Large intestine (tissue), 3 donors: ENCODE measurements around the gene FLT1. TPM values are rescaled to one million over a fixed set of nuclear protein-coding genes. Genes with fewer than 3 reads are reported as not detected.

Source experiments
- DNase-seq, 2 donors: peaks; one replicate each; pipeline versions ENCODE4 v3.0.0 to v3.0.0-alpha.2; 2013
- H3K27ac ChIP-seq: one replicate; pipeline ENCODE4 v1.5.1; 2013; ENCODE audit warnings: low read length
- H3K27me3 ChIP-seq: 2 replicates; pipeline ENCODE4 v1.6.1; 2013; ENCODE audit warnings: low read length; ENCODE audit not compliant: control insufficient read depth, insufficient read depth
- H3K36me3 ChIP-seq: 2 replicates; pipeline ENCODE4 v1.6.1; 2013; ENCODE audit warnings: low read length; ENCODE audit not compliant: control insufficient read depth, insufficient read depth
- H3K4me1 ChIP-seq: one replicate; pipeline ENCODE4 v1.6.1; 2013; ENCODE audit warnings: low read length; ENCODE audit not compliant: control insufficient read depth, insufficient read depth
- H3K4me3 ChIP-seq: one replicate; pipeline ENCODE4 v1.5.1; 2013; ENCODE audit warnings: low read length
- H3K9me3 ChIP-seq: one replicate; pipeline ENCODE4 v1.6.1; 2013; ENCODE audit warnings: mild to moderate bottlenecking, low read depth, low read length, moderate library complexity; ENCODE audit not compliant: control insufficient read depth
- WGBS: methylation state at CpG from one replicate; pipeline ENCODE4 v1.1.5; 2013; ENCODE audit warnings: low lambda C conversion rate; ENCODE audit not compliant: insufficient coverage; 5-methylcytosine and 5-hydroxymethylcytosine counted together
- polyA plus RNA-seq: library from polyadenylated mRNA; unstranded; fragments of 120-200 nt; gene quantifications from one replicate; pipeline ENCODE4 v1.2.1, GENCODE V29; 2013

FLT1 gene
- polyA plus RNA-seq, 1 donor = 6.9 TPM

- 35% methylated on average over 3 of the region's 3 CpGs for WGBS
- no peak for DNase-seq
- H3K4me3 ChIP-seq = no peak overlapping the region
- no peaks in the 10 kb centered on the region for H3K27me3 ChIP-seq
- H3K27ac ChIP-seq = no peak overlapping the region
- no peaks in the 10 kb centered on the region for H3K4me1 ChIP-seq
- H3K9me3 ChIP-seq = no peaks in the 10 kb centered on the region
- H3K36me3 ChIP-seq = no peaks in the 10 kb centered on the region
Measured at GRCh38 chr13:28463481-28463880, 31.4 kb downstream of the FLT1 start.

DNA sequence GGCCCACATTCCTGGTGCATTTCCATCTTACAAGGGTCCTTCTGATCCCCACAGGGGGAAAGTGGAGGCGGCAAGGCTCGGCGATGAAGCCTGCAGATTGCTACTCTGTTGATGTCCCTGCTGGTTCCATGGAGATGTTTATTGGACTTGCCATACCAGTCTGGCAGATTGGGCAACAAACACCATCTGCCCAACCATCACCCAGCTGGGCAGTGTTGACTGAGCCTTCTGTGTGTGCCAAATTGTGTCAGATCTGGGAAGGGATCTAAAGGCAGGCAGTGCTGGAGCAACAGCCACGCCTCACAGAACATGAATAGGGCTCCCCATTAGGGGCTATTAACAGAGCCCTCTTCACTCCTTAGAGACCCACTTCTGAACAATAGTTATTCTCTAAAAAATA is 35.0 kb downstream of the FLT1 start:
- no CpG with 5 or more reads among the region's 4 CpGs for WGBS
- no peaks in the 10 kb centered on the region for H3K9me3 ChIP-seq

GRCh38 chr13:28458608-28459007 is 36.3 kb downstream of the FLT1 start:
- Histone ChIP-seq H3K4me1 (no peaks in the 10 kb centered on the region), H3K36me3 (no peaks in the 10 kb centered on the region), H3K27ac (no peak overlapping the region), H3K4me3 (no peak overlapping the region), H3K27me3 (peaks cover 2% of the 10 kb centered on the region), H3K9me3 (no peaks in the 10 kb centered on the region)
- no CpG with 5 or more reads among the region's 2 CpGs for WGBS
- DNase-seq = no peak

More for the DNA sequence above, 35.0 kb downstream of the FLT1 start:
- Histone ChIP-seq H3K4me3 (no peak overlapping the region), H3K27ac (no peak overlapping the region), H3K27me3 (no peaks in the 10 kb centered on the region), H3K4me1 (no peaks in the 10 kb centered on the region), H3K36me3 (no peaks in the 10 kb centered on the region)
- DNase-seq = no peak

DNA sequence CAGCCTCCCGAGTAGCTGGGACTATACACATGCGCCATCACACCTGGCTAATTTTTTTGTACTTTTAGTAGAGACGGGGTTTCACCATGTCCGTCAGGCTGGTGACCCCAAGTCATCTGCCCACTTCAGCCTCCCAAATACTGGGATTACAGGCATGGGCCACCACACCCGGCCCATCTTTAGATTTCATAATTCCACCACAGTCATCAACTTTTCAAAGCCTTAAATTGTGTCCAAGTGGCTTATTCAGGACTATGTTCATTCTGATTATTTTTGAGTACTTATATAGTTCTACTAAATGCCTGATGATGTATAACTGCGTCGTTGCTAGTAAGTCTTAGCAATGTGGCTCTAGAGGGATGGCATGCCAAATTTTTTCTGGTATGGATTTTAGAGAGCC is 36.9 kb downstream of the FLT1 start:
- no CpG with 5 or more reads among the region's 7 CpGs for WGBS

GRCh38 chr13:28457521-28457920 is 37.4 kb downstream of the FLT1 start:
- H3K27me3 ChIP-seq = peaks cover 2% of the 10 kb centered on the region
- H3K27ac ChIP-seq = no peak overlapping the region
- H3K9me3 ChIP-seq = no peaks in the 10 kb centered on the region
- no peak for DNase-seq
- no peak overlapping the region for H3K4me3 ChIP-seq
- no peaks in the 10 kb centered on the region for H3K36me3 ChIP-seq
- no peaks in the 10 kb centered on the region for H3K4me1 ChIP-seq

More for the DNA sequence above, 36.9 kb downstream of the FLT1 start:
- no peak overlapping the region for H3K4me3 ChIP-seq
- H3K27me3 ChIP-seq = peaks cover 2% of the 10 kb centered on the region
- no peaks in the 10 kb centered on the region for H3K9me3 ChIP-seq
- no peak overlapping the region for H3K27ac ChIP-seq
- no peaks in the 10 kb centered on the region for H3K4me1 ChIP-seq
- no peak for DNase-seq
- no peaks in the 10 kb centered on the region for H3K36me3 ChIP-seq

DNA sequence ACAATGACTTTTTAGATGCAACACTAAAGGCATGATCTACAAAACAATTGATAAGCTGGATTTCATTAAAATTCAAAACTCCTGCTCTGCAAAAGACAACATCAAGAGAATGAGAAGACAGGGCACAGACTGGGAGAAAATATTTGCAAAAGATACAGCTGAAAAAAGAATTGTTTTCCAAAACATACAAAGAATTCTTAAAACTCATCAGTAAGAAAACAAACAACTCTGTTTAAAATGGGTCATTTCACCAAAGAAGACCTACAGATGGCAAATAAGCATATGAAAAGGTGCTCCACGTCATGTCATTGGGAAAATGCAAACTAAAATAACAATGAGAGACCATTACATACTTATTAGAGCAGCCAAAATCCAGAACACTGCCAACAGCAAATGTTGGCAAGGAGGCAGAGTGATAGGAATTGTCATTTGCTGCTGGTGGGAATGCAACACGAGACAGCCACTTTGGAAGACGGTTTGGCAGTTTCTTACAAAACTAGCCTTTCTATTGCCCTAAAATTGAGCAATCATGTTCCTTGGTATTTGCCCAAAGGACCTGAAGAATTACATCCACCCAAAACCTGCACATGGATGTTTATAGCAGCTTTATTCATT is 39.2 kb downstream of the FLT1 start:
- no CpG with 5 or more reads among the region's 3 CpGs for WGBS
- Histone ChIP-seq H3K4me1 (no peaks in the 10 kb centered on the region), H3K4me3 (no peak overlapping the region), H3K9me3 (no peaks in the 10 kb centered on the region), H3K27me3 (peaks cover 4% of the 10 kb centered on the region), H3K27ac (no peak overlapping the region), H3K36me3 (no peaks in the 10 kb centered on the region)
- DNase-seq = no peak

GRCh38 chr13:28452755-28453154 is 42.2 kb downstream of the FLT1 start:
- Histone ChIP-seq H3K36me3 (no peaks in the 10 kb centered on the region), H3K4me3 (no peak overlapping the region), H3K27me3 (peaks cover 8% of the 10 kb centered on the region), H3K9me3 (no peaks in the 10 kb centered on the region), H3K4me1 (no peaks in the 10 kb centered on the region), H3K27ac (no peak overlapping the region)
- DNase-seq = no peak

DNA sequence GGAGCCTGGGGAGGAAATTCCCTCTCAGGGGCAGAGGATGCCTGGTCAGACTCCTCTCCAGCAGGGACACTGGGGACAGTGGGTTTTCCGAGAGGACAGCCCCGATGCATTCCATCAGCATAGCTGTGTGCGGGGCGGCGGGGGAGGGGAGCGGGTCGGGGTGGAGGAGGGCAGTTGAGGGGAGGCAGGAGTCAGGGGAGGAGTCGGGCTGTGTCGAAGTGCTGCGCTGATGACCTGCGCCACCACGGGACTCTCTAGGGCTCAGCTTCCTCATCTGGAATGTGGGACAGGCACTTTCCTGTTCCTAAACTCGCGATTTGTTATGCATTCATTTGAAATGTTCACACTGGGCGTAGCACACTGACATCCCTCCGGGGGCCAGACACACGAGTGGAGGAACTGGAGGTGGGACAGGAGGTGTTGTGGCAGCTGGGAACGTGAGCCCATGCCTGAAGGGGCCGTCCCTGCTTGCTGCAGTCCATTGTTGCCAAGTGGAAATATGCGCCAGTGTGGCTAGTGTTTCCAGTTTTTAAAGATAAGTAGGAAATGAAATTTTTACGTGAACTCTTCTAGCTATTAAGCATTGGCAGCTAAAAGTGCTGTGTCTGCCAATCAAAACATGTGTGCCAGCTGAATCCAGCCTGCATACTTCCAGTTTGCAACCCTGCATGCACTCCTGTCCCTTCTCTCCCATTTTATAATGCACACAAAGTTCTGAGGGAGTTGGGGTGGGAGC is 43.3 kb downstream of the FLT1 start:
- H3K36me3 ChIP-seq = no peaks in the 10 kb centered on the region
- no peak for DNase-seq
- no peak overlapping the region for H3K4me3 ChIP-seq
- H3K4me1 ChIP-seq = no peaks in the 10 kb centered on the region
- H3K27ac ChIP-seq = no peak overlapping the region
- no peaks in the 10 kb centered on the region for H3K9me3 ChIP-seq
- H3K27me3 ChIP-seq = peaks cover 8% of the 10 kb centered on the region
- no CpG with 5 or more reads among the region's 21 CpGs for WGBS

DNA sequence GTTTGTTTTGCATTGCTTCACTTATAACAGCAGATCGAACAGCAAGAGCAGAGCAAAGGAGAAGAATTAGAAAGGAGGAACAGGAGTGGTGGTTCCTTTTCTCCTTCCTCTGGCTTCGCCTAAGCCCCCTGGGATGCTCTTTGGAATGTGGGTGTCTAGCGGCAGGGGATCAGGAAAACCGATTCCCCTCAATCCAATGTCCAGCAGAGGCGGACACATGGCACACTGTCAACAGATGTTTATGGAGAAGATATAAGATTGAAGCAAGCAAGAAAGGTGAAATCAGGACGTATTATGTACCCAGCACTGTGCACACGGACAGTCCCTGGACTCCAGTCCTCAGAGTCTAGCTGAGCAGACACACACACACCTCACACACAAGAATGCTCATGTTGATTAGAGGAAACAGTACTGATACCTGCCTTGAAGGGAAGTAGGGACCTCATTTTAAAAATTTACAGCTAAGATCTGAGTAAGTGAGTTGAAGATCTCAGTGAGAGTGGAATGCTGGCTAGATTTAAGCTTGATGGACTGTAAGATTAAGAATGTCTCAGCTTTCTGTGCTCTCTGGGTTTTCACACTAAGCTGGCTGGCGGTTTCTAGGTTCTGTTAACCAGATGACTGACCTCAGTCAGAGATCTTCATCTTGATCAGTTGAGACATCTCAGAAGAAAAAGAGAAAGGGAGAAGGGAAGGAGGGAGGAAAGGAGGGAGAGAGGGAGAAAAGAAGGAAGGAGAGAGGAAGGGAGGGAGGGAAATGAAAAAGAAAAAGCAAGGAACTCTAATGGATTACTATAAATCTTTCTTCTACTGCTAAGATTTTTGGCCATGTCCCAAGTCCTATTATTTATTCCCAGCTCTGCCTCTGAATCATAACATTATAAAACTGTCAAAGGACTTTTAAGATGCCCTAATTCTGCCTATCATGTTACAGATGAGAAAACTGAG is 44.8 kb downstream of the FLT1 start:
- Histone ChIP-seq H3K9me3 (no peaks in the 10 kb centered on the region), H3K4me3 (no peak overlapping the region), H3K4me1 (no peaks in the 10 kb centered on the region), H3K27ac (no peak overlapping the region), H3K36me3 (no peaks in the 10 kb centered on the region), H3K27me3 (peaks cover 8% of the 10 kb centered on the region)
- DNase-seq = no peak
- WGBS = no CpG with 5 or more reads among the region's 8 CpGs

DNA sequence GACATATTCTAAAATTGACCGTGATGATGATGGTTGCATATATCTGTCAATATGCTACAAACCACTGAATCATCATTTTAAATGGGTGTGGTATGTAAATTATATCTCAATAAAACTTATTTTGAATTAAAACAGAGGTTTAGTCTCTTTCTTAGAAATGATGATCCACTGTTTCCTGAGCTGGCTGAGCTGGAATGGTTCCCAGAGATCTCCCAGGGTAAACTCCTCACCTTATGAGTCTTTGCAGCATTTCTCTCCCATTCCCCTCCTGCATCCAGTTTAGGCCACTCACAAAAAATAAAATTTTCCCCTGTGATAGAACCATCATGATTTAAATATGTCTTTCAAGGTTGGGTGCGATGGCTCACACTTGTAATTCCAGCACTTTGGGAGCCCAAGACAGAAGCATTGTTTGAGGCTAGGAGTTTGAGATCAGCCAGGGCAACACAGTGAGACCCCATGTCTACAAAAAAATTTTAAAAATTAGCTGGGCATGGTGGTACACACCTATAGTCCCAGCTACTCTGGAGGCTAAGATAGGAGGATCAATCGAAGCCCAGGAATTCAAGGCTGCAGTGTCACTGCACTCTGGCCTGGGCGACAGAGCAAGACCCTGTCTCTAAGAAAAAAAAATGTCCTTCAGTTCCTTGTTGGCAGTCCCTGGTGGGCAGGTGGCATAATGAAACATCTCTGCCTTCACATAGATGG is 46.1 kb downstream of the FLT1 start:
- Histone ChIP-seq H3K27ac (no peak overlapping the region), H3K9me3 (no peaks in the 10 kb centered on the region), H3K27me3 (peaks cover 8% of the 10 kb centered on the region), H3K4me3 (no peak overlapping the region), H3K36me3 (no peaks in the 10 kb centered on the region), H3K4me1 (no peaks in the 10 kb centered on the region)
- 100% methylated on average over 1 of the region's 4 CpGs for WGBS
- DNase-seq = no peak
